SU-DHL-6 (cell line): ENCODE results near the gene PPP6R2.

Experiments used
- EZH2phosphoT487 ChIP-seq: fragments of 200-600 bp; sonication (generic), shearing (Covaris generic); conservative IDR thresholded peaks from 2 replicates; pipeline ENCODE4 v1.6.1; 2018; ENCODE audit warnings: mild to moderate bottlenecking, antibody characterized with exemption, low read length, moderate library complexity, mixed read lengths
- TF ChIP-seq, protein P1 (sequence below): fragments of 200-600 bp; sonication (generic); IDR thresholded peaks from one replicate; pipeline ENCODE4 v1.5.1; 2017; ENCODE audit warnings: antibody characterized with exemption, mild to moderate bottlenecking, low read length, moderate library complexity; ENCODE audit not compliant: insufficient read depth, poor library complexity, severe bottlenecking

- TF ChIP-seq, protein P1, sequence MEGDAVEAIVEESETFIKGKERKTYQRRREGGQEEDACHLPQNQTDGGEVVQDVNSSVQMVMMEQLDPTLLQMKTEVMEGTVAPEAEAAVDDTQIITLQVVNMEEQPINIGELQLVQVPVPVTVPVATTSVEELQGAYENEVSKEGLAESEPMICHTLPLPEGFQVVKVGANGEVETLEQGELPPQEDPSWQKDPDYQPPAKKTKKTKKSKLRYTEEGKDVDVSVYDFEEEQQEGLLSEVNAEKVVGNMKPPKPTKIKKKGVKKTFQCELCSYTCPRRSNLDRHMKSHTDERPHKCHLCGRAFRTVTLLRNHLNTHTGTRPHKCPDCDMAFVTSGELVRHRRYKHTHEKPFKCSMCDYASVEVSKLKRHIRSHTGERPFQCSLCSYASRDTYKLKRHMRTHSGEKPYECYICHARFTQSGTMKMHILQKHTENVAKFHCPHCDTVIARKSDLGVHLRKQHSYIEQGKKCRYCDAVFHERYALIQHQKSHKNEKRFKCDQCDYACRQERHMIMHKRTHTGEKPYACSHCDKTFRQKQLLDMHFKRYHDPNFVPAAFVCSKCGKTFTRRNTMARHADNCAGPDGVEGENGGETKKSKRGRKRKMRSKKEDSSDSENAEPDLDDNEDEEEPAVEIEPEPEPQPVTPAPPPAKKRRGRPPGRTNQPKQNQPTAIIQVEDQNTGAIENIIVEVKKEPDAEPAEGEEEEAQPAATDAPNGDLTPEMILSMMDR, result no peak
- no peak for TF ChIP-seq EZH2phosphoT487
Measured at GRCh38 chr22:50308597-50308935, 34.6 kb upstream of the PPP6R2 start.
